Measurements from ENCODE around the gene KRT75. TPM values are rescaled to one million over a fixed set of nuclear protein-coding genes. Genes with fewer than 3 reads are reported as not detected.

The KRT75 gene
- total and polyA plus RNA-seq, 2 donors (not counting 3 experiments of a cell fraction or from before 2014, with no cell fraction given): not detected

- H3K27me3 ChIP-seq (ENCODE audit: control insufficient read depth in 2 of 2, insufficient read depth in 2 of 2, low read length in 2 of 2): peaks cover 6 to 13% of the 10 kb centered on the region in 2 experiments
- no peaks in the 10 kb centered on the region for H3K79me2 ChIP-seq (ENCODE audit: control insufficient read depth, insufficient read depth, low read length)
- ChIA-PET CTCF (no interaction called here), POLR2A (no interaction called here)
- no TSS peak for BruUV-seq (replicated peaks)
- TF ChIP-seq JUN (IDR thresholded peaks at IDR 0.05; ENCODE audit: borderline replicate concordance, insufficient read depth, insufficient read length, low read depth) (no peak), MAX (IDR thresholded peaks at IDR 0.05; ENCODE audit: insufficient read depth, insufficient read length) (no peak), GATA2 (IDR thresholded peaks at IDR 0.05; ENCODE audit: insufficient read depth, insufficient read length, low read depth, low read length) (no peak), CTCF (IDR thresholded peaks at IDR 0.05; ENCODE audit: extremely low read depth in 1 of 2, insufficient read depth in 1 of 2, low read depth in 1 of 2, low read length in 2 of 2) (no peak), POLR2A (IDR thresholded peaks at IDR 0.05; ENCODE audit: low read depth, low read length) (no peak), FOS (IDR thresholded peaks at IDR 0.05; ENCODE audit: borderline replicate concordance, insufficient read depth, low read length) (no peak), POLR2AphosphoS5 (IDR thresholded peaks at IDR 0.05; ENCODE audit: insufficient read depth, low read depth, low read length) (no peak), MYC (IDR thresholded peaks at IDR 0.05; ENCODE audit: low read depth, low read length) (no peak), EZH2 (IDR thresholded peaks at IDR 0.05; ENCODE audit: borderline replicate concordance, low read depth, low read length, severe bottlenecking) (no peak)
- no peaks in the 10 kb centered on the region for H4K20me1 ChIP-seq (replicated peaks; ENCODE audit: control insufficient read depth, extremely low read depth, insufficient read depth, low read length)
- no peak for DNase-seq (ENCODE audit: low read depth, low spot score)
- H3K36me3 ChIP-seq (ENCODE audit: control insufficient read depth in 2 of 2, extremely low read depth in 1 of 2, insufficient read depth in 2 of 2, low read length in 2 of 2): no peaks in the 10 kb centered on the region
- no peak overlapping the region for H3K27ac ChIP-seq (ENCODE audit: insufficient read depth, low read depth, low read length)
- no peak overlapping the region for H3K9ac ChIP-seq (replicated peaks; ENCODE audit: extremely low read depth, insufficient read depth, low read length)
- intact Hi-C loops (cut with micrococcal nuclease) (no loop called here), dilution Hi-C loops (cut with MboI; ENCODE audit: extremely low pct_ligation_motif_present, low sequenced_read_pairs) (no loop called here)
- no peaks in the 10 kb centered on the region for H3K4me1 ChIP-seq (ENCODE audit: control insufficient read depth, extremely low read depth, insufficient read depth, low read length)
- no peak for FAIRE-seq
- H3K9me1 ChIP-seq (replicated peaks; ENCODE audit: control insufficient read depth, extremely low read depth, insufficient read depth, low read length): no peaks in the 10 kb centered on the region
- H2AFZ ChIP-seq (ENCODE audit: low read depth, low read length): no peak overlapping the region
- no peaks in the 10 kb centered on the region for H3K9me3 ChIP-seq (replicated peaks; ENCODE audit: control insufficient read depth, insufficient read depth, low read length)
- no peak overlapping the region for H3K4me3 ChIP-seq (replicated peaks in 1 of 3; ENCODE audit: insufficient read depth in 1 of 3, low read depth in 1 of 3, low read length in 3 of 3)
- H3K4me2 ChIP-seq (ENCODE audit: insufficient read depth, low read length): no peak overlapping the region
Measured at GRCh38 chr12:52425466-52425865, 8.7 kb downstream of the KRT75 start.

Measured in endothelial cell of umbilical vein (primary cell).